Endometrial microvascular endothelial cells (primary cell): ENCODE measurements around the gene TRMT11. TPM values are rescaled to one million over a fixed set of nuclear protein-coding genes. Genes with fewer than 3 reads are reported as not detected.
"Not testable (repeated sequence)": the region's sequence is repeated elsewhere in the genome, so short reads cannot be mapped to it uniquely, and the experiment has no call there.

ENCODE experiments used
- in situ Hi-C: cut with HindIII; loops from 2 replicates; pipeline ENCODE4 v1.10.0; 2017; ENCODE audit warnings: low sequenced_read_pairs, low pct_unique_long_range_greater_than_20kb; ENCODE audit errors: inconsistent ontology term
- total RNA-seq: library from RNA; depleted of rRNA; stranded (reverse); fragments of >200 nt; gene quantifications from one replicate; pipeline ENCODE4 v1.2.3, GENCODE V29; 2015; ENCODE audit errors: inconsistent ontology term

The TRMT11 gene
- total RNA-seq, 1 donor from 2014 or later: 4.6 TPM

DNA sequence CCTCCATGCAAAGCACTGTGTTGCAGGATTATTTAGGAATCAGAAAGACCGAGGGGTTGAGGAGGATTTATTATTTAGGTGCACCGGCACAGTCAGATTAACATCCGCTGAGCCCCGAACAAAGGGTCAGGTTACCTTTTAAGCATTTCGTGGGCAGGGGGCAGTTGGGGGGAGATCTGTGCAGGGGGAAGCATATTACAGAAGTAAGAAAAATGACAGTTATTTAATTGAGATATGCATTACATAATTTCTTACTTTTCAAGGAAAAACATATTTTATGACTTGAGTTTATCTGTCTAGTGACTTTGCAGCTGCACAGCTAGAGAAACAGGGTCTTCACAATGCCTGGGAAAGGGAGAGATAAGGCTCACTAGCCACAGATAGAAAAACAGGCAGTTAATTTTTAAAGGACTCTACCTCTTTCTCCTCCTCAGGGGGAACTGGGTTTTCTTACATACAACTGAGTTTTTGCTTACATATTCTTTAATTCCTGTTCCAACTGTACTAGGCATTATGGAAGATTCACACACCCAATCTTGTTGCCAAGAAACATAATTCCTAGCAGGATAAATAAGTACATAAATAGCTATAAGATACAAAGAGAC lies 31.5 kb upstream of the TRMT11 start:
- in situ Hi-C loops: no loop called here

- in situ Hi-C loops: no loop called here
Observed at GRCh38 chr6:125955973-125956372, 30.4 kb upstream of the TRMT11 start.

DNA sequence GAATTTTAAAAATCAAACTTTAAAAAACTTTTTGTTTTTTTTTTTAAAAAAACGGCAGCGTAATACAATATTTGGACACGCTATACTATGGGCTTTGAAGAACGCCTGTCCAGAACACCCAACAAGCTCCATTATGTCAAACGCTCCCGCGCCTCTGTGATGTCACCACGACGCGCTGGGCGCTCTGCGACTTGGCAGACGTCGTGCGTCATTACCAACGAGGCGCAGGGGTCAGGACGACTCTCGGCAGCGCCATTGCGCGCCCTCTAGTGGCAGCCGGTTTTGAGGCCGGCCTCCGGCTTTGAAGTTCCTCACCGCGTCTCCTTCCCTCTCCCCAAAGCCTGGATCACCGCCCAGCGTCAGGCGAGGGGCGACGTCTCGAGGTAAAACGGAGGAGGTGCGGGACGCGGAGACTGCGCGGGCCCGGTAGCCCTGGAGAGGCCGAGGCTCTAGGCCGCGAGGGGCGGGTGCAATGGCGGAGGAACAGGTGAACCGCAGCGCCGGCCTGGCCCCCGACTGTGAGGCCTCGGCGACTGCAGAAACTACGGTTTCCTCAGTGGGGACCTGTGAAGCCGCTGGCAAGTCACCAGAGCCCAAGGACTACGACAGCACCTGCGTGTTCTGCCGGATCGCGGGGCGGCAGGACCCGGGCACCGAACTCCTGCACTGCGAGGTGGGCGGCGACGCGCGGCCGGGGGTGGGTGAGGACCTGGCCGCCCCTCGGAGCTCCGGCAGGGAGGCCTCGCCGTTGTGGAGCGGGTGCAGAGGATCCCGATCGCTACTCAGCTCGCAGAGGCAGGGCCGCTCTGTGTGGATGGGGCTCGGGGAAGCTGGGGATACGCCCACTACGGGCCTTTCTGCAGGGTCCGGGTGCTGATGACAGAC lies 29.6 kb upstream of the TRMT11 start, which contains the start of gene HINT3:
Gene HINT3 (plus strand): TSS at position 265 of the 885 bp plus-strand sequence. CDS start 208 bp downstream, at position 473.
- in situ Hi-C loops: no loop called here

DNA sequence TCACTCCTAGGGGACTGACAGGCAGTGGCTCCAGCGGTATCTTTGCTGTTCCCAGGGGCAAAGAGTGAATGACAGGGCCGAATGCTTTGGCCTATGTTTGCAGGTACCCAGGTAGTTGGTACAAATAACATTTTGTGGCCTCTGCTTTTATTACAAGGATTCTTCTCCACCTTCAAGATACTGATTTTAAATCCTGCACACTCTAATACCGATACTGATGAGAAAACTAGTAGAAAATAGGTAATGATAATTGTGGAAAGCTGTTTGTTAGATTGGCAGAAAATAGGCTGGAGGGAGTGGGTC lies 29.0 kb upstream of the TRMT11 start:
- in situ Hi-C loops: no loop called here

GRCh38 chr6:125957845-125958244 lies 28.5 kb upstream of the TRMT11 start:
- in situ Hi-C loops: no loop called here

DNA sequence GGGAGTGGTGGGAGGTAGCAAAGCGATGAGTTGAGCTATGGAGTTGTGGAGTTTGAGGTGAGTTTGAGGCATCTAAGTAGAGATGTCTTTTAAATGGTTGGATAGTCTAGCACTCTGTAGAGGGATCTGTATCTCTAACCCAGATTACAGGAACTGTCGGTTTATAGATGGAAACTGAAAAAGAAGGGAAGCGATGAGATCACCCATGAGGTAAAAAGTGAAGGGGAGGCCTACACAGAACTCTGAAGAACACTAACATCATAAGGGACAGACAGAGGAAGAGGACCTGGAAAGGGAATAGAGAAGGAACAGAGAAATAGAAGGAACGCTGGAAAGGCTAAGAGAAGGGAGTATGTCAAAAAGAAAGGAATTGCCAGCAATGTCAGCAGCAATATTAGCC lies 27.3 kb upstream of the TRMT11 start:
- in situ Hi-C loops: no loop called here

GRCh38 chr6:125961117-125961516 lies 25.2 kb upstream of the TRMT11 start:
- in situ Hi-C loops: no loop called here

DNA sequence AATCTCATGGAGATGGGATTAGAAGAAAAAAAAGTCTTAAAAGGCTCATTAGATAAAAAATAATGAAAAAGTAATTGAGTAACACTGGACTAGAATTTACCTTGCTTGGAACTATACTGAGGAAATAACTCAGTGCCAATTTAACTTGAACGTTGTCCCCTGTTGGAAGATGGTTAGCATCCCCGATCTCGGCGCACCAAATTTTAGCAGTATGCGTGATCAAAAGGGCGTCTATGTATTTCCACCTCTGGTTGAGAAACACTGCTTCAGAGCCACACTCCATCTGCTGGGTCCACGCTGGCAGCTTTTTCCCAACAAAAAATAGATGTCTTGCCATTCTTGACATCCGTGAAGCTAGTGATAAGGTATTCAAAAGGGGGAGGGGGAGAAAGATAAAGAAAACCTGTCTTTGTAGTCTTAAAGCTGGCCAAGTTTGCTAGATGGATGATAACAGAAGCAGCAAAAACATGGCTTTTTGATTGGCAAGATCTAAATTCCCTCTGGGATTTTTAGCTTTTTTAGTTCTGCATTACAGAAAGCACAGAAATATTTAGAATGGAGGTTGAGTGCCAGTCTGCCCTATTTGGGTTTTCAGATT lies 23.3 kb upstream of the TRMT11 start:
- in situ Hi-C loops: no loop called here

- in situ Hi-C loops: no loop called here
Observed at GRCh38 chr6:125963817-125964216, 22.5 kb upstream of the TRMT11 start.

GRCh38 chr6:125966569-125966968 lies 19.8 kb upstream of the TRMT11 start:
- in situ Hi-C loops: no loop called here

DNA sequence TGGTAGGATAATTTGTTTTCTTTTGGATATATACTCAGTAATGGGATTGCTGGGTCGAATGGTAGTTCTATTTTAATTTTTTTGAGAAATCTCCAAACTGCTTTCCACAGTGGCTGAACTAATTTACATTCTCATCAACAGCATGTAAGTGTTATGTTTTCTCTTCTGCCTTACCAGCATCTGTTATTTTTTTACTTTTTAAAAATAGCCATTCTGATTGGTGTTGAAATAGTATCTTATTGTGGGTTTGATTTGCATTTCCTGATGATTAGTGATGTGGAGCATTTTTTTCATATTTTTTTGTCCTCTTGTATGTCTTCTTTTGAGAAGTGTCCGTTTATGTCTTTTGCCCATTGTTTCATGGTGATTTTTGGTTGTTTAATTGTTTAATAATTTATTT lies 17.8 kb upstream of the TRMT11 start:
- in situ Hi-C loops: no loop called here

DNA sequence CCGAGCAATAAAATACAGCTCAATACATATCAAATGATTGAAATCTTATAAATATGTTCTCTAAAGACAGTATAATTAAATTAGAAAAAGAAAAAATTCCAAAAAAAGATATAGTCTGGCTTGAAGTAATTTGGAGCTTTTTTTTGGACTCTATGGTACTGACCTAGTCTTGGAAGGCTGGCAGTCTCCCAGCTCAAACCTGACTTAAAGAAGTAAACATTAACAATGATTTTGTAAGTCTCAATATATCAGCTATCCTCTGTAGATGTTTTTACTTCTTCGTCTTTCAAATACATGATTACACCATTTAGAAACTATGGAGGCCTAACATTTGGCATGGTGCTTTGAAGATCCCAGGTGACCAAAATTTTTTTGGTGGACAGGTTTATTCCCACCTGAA lies 15.6 kb upstream of the TRMT11 start:
- in situ Hi-C loops: no loop called here

DNA sequence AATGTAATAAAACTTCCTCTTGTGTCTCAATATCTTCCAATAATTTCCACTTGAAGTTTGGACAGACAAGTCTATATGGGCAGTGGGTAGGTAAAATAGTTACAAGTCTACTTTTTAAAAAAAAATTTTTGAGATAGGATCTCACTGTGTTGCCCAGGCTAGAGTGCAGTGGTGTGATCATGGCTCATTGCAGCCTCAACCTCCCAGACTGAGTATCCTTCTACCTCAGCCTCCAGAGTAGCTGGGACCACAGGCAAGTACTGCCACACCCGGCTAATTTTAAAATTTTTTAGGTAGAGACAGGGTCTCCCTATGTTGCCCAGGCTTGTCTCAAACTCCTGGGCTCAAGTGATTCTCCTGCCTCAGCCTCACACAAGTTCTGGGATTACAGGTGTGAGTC lies 13.9 kb upstream of the TRMT11 start:
- in situ Hi-C loops: not testable (repeated sequence)

GRCh38 chr6:125974214-125974866 lies 12.0 kb upstream of the TRMT11 start:
- in situ Hi-C loops: no loop called here

DNA sequence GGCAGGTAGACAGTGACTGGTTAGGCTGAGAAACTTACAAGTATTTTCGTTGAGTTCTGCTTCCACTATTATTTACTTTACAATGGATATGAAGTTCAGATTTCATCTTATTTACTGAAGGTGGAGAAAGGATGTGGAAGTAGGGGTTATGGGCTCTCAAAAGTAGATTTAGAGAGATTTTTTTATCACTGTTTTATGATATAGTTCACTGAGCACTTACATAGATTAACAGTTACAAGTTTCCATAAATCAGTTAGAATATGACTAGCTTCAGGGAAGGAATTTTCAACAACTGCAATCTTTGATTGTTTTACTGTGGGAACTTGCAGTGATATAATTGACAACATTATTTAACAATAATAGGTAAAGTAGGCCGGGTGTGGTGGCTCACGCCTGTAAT lies 7.2 kb upstream of the TRMT11 start:
- in situ Hi-C loops: no loop called here

DNA sequence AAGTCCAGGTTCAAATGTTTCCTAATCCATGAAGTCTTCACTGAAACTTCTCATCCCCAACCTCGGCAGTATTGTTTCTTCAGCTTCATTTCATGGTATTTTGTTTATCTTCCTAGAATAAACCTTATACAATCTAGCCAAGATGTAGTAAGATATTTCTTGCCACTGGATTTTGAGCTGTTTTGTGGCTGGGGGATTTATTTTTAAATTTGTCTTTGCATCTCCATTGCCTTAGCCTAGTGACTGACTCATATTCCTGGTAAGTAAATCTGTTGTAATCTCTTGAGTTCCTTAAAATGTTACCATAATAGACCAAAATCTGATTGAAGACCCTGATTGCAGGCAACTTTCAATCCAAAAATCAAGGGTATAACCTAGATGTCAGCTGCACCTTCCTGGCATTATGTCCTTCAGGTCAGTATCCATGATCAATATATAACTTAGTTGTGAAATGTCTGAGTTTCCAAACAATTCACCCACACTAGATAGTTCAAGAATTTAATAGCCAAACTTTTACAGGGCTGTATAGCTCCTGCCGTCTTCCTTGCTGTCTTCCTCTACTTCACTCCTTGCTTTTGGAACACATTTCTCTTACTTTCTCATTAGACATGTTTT lies 4.7 kb upstream of the TRMT11 start:
- in situ Hi-C loops: no loop called here

DNA sequence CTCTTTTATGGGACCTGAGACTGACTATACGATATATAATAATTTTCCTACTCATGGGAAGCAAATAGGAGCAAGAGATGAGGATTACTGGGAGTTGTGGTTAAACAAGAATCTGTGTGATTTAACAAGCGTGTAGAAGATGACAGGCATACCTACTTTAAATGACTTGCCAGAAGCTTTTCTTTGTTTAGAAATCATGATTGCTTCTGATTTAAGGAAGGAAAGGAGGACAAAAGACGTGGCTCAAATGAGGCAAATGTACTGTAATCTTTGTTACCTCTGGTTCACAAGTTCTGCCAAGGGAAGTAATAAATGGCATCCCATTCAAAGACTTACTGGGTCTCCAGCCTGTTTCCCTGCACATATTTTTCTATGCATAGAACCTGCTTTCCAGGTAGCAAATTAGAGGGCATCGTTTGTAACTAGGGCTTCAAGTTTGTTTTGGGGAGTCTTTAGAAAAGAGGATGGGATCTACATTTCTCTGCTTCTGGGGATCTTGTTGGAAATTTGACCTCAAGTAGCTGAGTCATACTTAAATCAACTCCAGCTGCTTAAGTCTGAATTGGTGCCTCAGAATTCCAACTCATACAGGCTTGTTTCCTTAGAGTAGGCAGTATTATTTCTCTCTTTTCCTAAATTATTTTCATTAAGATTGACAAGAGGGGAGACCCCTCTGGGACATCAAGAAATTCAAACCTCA lies 2.9 kb upstream of the TRMT11 start:
- in situ Hi-C loops: no loop called here

- in situ Hi-C loops: no loop called here
Observed at GRCh38 chr6:125984311-125984710, 2.0 kb upstream of the TRMT11 start.

GRCh38 chr6:125985522-125985921 lies 818 bp upstream of the TRMT11 start:
- in situ Hi-C loops: no loop called here
